GM08714 (cell line): ENCODE measurements around the gene METRN.
"Not testable (repeated sequence)": the region's sequence is repeated elsewhere in the genome, so short reads cannot be mapped to it uniquely, and the experiment has no call there.

Experiments used
- H3K4me3 ChIP-seq: fragments of 200-500 bp; sonication (Bioruptor generic); 2 replicates; pipeline ENCODE4 v1.5.1; 2014; ENCODE audit warnings: mild to moderate bottlenecking, low read length, inconsistent platforms
- ZNF274 ChIP-seq: IDR thresholded peaks from 2 replicates; pipeline ENCODE4 v1.6.1; 2012; ENCODE audit warnings: mild to moderate bottlenecking, low read depth, low read length

Gene METRN

DNA sequence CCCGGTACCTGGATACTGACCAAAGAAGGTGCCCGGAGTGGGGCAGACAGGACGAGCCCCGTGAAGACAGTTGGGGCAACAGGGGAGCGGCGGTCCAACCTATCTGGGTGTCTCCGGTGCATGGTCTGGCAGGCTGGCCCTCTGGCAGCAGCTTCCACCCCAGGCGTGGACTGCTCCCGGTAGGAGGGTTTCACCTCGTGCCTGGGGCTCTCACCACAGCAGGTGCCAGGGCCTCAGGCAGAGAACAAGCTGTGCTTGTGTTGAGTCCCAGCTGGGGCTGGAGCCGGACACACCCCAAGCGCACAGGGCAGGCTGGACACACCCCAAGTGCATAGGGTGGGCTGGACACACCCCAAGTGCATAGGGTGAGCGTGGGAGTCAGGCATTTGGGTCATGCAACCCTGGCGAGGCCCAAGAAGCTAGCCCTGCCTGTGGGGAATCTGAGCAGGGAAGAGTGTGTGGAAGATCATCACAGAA lies 7.8 kb upstream of the METRN start:
- H3K4me3 ChIP-seq: no peak overlapping the region
- TF ChIP-seq ZNF274: no peak

DNA sequence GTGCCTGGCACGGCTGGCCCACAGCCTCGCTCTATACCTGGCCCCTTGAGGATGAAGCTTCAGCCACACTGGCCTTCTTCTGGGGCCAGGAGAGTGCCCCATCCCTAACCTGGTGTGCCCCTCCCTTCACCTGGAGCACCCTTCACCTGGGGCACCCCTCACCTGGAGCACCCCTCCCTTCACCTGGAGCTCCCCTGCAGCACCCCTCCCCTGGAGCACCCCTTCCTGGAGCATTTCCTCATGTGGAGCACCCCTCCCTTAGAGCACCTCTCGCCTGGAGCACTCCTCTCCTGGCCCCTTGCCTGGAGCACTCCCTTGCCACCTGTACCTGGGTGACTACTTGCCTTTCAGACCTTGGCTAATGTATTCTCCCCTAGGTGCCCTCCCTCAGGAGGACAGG lies 6.9 kb upstream of the METRN start:
- no peak for TF ChIP-seq ZNF274
- H3K4me3 ChIP-seq: no peak overlapping the region

DNA sequence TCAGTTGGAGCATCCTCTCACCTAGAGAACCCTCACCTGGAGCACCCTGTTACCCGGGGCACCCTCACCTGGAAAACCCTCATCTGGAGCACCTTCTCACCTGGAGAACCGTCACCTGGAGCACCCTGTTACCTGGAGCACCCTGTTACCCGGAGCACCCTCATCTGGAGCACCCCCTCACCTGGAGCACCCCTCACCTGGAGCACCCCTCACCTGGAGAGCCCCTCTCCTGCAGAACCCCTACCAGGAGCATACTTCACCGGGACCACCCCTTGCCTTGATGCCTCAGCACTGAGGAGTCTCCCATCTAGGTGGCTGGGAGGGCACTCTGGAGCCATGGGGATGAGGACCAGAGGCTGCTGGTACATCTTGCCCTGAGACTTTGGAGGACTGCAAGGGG lies 6.0 kb upstream of the METRN start:
- no peak overlapping the region for H3K4me3 ChIP-seq
- TF ChIP-seq ZNF274: no peak

GRCh38 chr16:709566-710499 lies 5.1 kb upstream of the METRN start:
- no peak for TF ChIP-seq ZNF274
- H3K4me3 ChIP-seq: no peak overlapping the region

GRCh38 chr16:710500-711075 lies 4.3 kb upstream of the METRN start:
- H3K4me3 ChIP-seq: no peak overlapping the region
- TF ChIP-seq ZNF274: no peak

- TF ChIP-seq ZNF274: no peak
- no peak overlapping the region for H3K4me3 ChIP-seq
Measured at GRCh38 chr16:711084-711483, 3.8 kb upstream of the METRN start.

DNA sequence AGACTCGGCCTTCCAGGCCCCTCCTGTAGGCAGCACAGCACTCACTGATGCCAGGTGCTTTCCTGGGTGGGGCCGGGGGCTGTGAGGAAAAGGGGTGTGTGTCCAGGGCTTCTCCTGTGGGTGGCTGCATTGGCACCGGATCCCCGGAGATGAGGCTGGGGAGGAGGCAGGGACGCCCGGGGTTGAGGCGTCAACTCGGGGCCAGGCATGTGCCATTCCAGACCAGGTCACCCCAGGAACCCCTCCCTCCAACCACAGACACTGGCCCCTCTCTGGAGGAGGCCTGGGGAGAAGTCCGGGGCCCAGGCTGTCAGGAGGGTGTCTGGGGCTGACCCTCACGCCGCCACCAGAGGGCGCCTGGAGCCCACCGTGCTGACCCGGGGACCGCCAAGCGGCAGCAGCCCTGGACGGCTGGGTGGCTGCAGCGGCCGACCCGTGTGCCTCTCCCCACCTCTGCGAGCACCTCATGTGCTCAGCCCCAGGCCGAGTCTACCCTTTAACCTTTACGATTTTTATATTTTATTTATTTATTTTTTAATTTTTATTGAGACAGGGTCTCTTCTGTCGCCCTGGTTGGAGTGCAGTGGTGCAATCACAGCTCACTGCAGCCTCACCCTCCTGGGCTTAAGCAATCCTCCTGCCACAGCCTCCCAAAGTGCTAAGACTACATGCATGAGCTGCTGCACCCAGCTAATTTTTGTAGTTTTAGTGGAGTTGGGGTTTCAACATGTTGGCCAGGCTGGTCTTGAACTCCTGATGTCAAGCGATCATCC lies 3.2 kb upstream of the METRN start:
- H3K4me3 ChIP-seq: no peak overlapping the region
- no peak for TF ChIP-seq ZNF274

- not testable (repeated sequence) for H3K4me3 ChIP-seq
Measured at GRCh38 chr16:712740-713250, 2.1 kb upstream of the METRN start.

- TF ChIP-seq ZNF274: no peak
- no peak overlapping the region for H3K4me3 ChIP-seq
Measured at GRCh38 chr16:714079-714478, 839 bp upstream of the METRN start.

- peak overlapping the region; percentile 43; the same call in 1 of the 2 replicates for H3K4me3 ChIP-seq
Measured at GRCh38 chr16:715477-716199, 720 bp downstream of the METRN start.

DNA sequence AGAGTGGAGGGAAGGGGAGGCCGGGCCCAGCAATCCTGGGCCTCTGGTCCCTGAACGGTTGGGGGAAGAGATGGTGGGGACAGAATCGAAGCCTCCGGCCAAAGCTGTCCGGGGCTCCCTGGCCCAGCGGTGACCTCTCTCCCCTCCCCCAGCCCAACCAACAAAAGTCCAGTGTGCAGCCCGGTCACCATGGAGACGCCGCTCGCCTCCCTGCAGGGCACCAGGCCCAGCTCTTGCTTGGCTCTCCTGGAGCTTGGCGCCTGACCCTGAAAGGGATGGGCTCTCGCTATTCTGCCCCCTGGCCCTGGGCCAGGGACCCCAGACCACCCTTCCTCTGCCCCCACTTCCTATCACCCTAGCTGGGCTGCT lies 1.3 kb downstream of the METRN start:
- TF ChIP-seq ZNF274: no peak
- H3K4me3 ChIP-seq: no peak overlapping the region

More at GRCh38 chr16:715477-716199, 720 bp downstream of the METRN start:
- TF ChIP-seq ZNF274: no peak

DNA sequence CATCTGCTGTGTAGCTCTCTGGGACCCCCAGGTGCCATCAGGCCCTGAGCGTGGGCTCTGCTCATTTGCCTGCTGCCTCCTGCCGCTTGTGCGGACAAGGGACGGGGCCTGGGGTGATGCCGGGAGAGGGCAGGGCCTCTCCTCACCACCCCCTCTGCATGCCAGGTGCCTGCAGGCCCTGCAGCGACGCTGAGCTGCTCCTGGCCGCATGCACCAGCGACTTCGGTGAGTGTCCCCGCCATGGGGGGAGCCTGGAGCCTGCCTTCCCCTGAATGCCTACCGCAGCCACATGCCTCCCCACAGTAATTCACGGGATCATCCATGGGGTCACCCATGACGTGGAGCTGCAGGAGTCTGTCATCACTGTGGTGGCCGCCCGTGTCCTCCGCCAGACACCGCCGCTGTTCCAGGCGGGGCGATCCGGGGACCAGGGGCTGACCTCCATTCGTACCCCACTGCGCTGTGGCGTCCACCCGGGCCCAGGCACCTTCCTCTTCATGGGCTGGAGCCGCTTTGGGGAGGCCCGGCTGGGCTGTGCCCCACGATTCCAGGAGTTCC lies 1.9 kb downstream of the METRN start:
- H3K4me3 ChIP-seq: no peak overlapping the region
- no peak for TF ChIP-seq ZNF274

- H3K4me3 ChIP-seq: no peak overlapping the region
- no peak for TF ChIP-seq ZNF274
Measured at GRCh38 chr16:717450-718245, 2.7 kb downstream of the METRN start.
